Tibial artery (tissue), 4 donors: Measurements from ENCODE around the gene CYP3A5.

Experiments used
- DNase-seq, 2 donors: peaks; one replicate each; pipeline ENCODE4 v3.0.0-alpha.2; 2019
- H3K27ac ChIP-seq, 2 donors: fragments of 200-600 bp; sonication (generic) in 1 of 2; 1 replicate in 1 of 2; 2 replicates in 1 of 2; pipeline ENCODE4 v1.5.1; 2018 to 2019; ENCODE audit warnings: mild to moderate bottlenecking in 1 of 2
- H3K27me3 ChIP-seq, 2 donors: fragments of 200-600 bp; sonication (generic) in 1 of 2; one replicate each; pipeline versions ENCODE4 v1.5.1 to v1.6.0; 2016 to 2019
- H3K36me3 ChIP-seq, 3 donors: fragments of 200-600 bp; sonication (generic) in 2 of 3; one replicate each; pipeline ENCODE4 v1.5.1; 2016 to 2019; ENCODE audit warnings: mild to moderate bottlenecking in 2 of 3
- H3K4me1 ChIP-seq, 4 donors: fragments of 200-600 bp; sonication (generic) in 2 of 4; 1 replicate in 3 of 4; 2 replicates in 1 of 4; pipeline ENCODE4 v1.5.1; 2016 to 2019
- H3K4me3 ChIP-seq, 2 donors: fragments of 200-600 bp; sonication (generic) in 1 of 2; 1 replicate in 1 of 2; 2 replicates in 1 of 2; pipeline ENCODE4 v1.5.1; 2018 to 2019; ENCODE audit warnings: mild to moderate bottlenecking in 2 of 2
- H3K9me3 ChIP-seq, 3 donors: fragments of 200-600 bp; sonication (generic) in 1 of 3; one replicate each; pipeline ENCODE4 v1.5.1; 2016 to 2019
- CTCF ChIP-seq, 2 experiments: fragments of 200-600 bp in 1 of 2; fragments of 450-650 bp in 1 of 2; IDR thresholded peaks; one replicate each; pipeline ENCODE4 v1.5.1; 2017 to 2019; ENCODE audit warnings: antibody characterized with exemption in 2 of 2, mild to moderate bottlenecking in 1 of 2, moderate library complexity in 1 of 2
- intact Hi-C: fragments of 100-400 bp; cut with DNase I; formaldehyde crosslinking; loops from one replicate; pipeline ENCODE4 v1.15.0; 2023; ENCODE audit warnings: low total_unique reads

The CYP3A5 gene

GRCh38 chr7:99623702-99624447 is 55.9 kb downstream of the CYP3A5 start:
- Histone ChIP-seq H3K36me3 (peaks cover 95 to 99% (median 99%) of the 10 kb centered on the region in 3 donors), H3K9me3 (no peaks in the 10 kb centered on the region), H3K4me3 (no peak overlapping the region), H3K27ac (no peak overlapping the region), H3K4me1 (peaks cover 0 to 4% (median 0%) of the 10 kb centered on the region in 4 donors), H3K27me3 (no peaks in the 10 kb centered on the region)
- intact Hi-C loops = no loop called here
- no peak for TF ChIP-seq CTCF (IDR thresholded peaks at IDR 0.05)
- DNase-seq = peak in 1 of 2 donors; percentile 45

DNA sequence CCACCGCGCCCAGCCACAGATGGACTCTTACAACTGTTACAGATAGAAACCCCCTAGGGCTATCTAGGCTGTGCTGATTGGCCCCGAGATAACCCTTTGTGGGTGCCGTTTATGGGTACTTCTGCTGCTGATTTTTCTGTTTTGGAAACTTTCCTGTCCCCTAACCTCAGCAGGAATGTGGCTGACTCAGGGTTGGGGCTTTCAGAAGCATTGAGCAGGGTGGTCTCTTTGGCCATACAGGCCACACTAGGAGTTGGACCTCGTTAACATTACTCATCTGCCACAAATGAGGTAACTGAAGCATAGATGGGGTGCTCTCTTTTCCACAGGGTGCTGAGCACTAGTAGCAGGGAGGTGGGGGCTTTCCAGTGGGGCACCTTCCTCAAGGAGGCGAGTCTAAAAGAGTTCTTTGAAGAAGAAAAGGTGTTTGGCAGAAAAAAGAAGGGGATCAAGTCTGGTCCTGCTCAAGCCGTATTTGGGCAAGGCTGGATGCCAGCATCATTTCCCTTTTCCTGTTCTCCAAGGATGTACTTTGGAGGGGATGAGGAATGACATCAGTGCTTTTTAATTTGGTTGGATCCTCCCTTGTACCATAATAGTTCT is 56.6 kb downstream of the CYP3A5 start:
- Histone ChIP-seq H3K27ac (no peak overlapping the region), H3K4me1 (peaks cover 0 to 5% (median under 1%) of the 10 kb centered on the region in 4 donors), H3K36me3 (peaks cover 91 to 98% (median 96%) of the 10 kb centered on the region in 3 donors), H3K4me3 (no peak overlapping the region), H3K27me3 (no peaks in the 10 kb centered on the region), H3K9me3 (no peaks in the 10 kb centered on the region)
- peak in 1 of 2 donors; percentile 17 for DNase-seq
- intact Hi-C loops = no loop called here
- TF ChIP-seq CTCF (IDR thresholded peaks at IDR 0.05) = no peak

DNA sequence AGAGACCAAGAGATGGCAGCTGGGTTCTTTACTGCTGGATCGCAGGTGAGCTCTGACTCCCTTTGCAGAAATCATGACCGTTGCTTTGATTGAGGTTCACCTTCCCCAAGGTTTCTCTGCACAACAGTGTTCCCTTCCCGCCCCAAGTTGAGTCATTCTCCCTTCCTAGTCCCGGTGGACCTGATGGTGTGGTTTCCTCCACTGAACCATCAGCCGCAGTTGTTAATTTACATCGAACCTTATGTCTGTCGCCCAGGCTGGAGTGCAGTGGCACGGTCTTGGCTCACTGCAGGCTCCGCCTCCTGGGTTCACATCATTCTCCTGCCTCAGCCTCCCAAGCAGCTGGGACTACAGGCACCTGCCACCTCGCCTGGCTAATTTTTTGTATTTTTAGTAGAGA is 57.2 kb downstream of the CYP3A5 start:
- peak in 1 of 2 donors; percentile 13 for DNase-seq
- intact Hi-C loops = no loop called here
- Histone ChIP-seq H3K36me3 (peaks cover 85 to 92% (median 90%) of the 10 kb centered on the region in 3 donors), H3K27me3 (no peaks in the 10 kb centered on the region), H3K27ac (no peak overlapping the region), H3K4me1 (peaks cover 0 to 11% (median 7%) of the 10 kb centered on the region in 4 donors), H3K9me3 (no peaks in the 10 kb centered on the region), H3K4me3 (no peak overlapping the region)
- no peak for TF ChIP-seq CTCF (IDR thresholded peaks at IDR 0.05)

DNA sequence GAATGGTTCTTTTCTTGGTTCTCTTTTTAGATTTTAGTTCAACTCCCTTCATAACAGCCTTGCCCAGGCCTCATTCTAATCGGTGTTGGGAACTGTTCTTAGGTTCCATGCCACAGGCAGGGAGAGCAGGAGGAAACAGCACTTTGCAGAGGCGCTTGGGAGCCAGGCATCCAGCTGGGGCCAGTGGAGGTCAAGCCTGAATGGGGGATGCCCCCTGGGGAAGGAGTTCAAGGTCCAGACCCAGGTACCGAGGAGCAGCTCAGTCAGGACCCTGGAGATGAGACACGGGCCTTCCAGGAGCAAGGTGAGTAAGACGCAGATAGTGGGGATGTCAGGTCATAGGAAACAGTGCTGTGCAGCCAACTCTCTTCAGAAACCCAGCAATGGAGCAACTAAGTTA is 58.5 kb downstream of the CYP3A5 start:
- peaks cover 0 to 16% (median 11%) of the 10 kb centered on the region in 4 donors for H3K4me1 ChIP-seq
- H3K36me3 ChIP-seq = peaks cover 72 to 79% (median 78%) of the 10 kb centered on the region in 3 donors
- H3K4me3 ChIP-seq = no peak overlapping the region
- no peak overlapping the region for H3K27ac ChIP-seq
- intact Hi-C loops = no loop called here
- DNase-seq = peak in 1 of 2 donors; percentile 39
- TF ChIP-seq CTCF (IDR thresholded peaks at IDR 0.05) = no peak
- no peaks in the 10 kb centered on the region for H3K27me3 ChIP-seq
- no peaks in the 10 kb centered on the region for H3K9me3 ChIP-seq

- Histone ChIP-seq H3K4me1 (peaks cover 0 to 16% (median 15%) of the 10 kb centered on the region in 4 donors), H3K4me3 (no peak overlapping the region), H3K36me3 (peaks cover 59 to 63% (median 62%) of the 10 kb centered on the region in 3 donors), H3K9me3 (no peaks in the 10 kb centered on the region), H3K27ac (no peak overlapping the region), H3K27me3 (no peaks in the 10 kb centered on the region)
- intact Hi-C loops = no loop called here
- TF ChIP-seq CTCF (IDR thresholded peaks at IDR 0.05) = no peak
- peak in 1 of 2 donors; percentile 48 for DNase-seq
These were observed 60.1 kb downstream of the CYP3A5 start for GRCh38 chr7:99619571-99620130.
